H1 (cell line): ENCODE measurements around the gene TRAF3IP1. TPM values are rescaled to one million over a fixed set of nuclear protein-coding genes. Genes with fewer than 3 reads are reported as not detected.

Experiments used
- CREB1 ChIP-seq: IDR thresholded peaks from 2 replicates; pipeline ENCODE4 v1.6.1; 2012; ENCODE audit warnings: inconsistent platforms
- EP300 ChIP-seq, 2 experiments: IDR thresholded peaks; 1 replicate in 1 of 2; 2 replicates in 1 of 2; pipeline ENCODE4 v1.6.1; 2011 to 2012; ENCODE audit warnings: low read depth in 2 of 2, low read length in 2 of 2, mild to moderate bottlenecking in 2 of 2, borderline replicate concordance in 1 of 2, inconsistent platforms in 1 of 2, moderate library complexity in 1 of 2
- HDAC2 ChIP-seq, 2 experiments: fragments of 300-600 bp in 1 of 2; sonication (generic) in 1 of 2; IDR thresholded peaks; 2 replicates each; pipeline ENCODE4 v1.6.1; 2011 to 2012; ENCODE audit warnings: low read depth in 2 of 2, low read length in 2 of 2, mild to moderate bottlenecking in 2 of 2, moderate library complexity in 2 of 2, borderline replicate concordance in 1 of 2, inconsistent platforms in 1 of 2
- JUND ChIP-seq: IDR thresholded peaks from 2 replicates; pipeline ENCODE4 v1.6.1; 2011; ENCODE audit warnings: mild to moderate bottlenecking, improper control_type of control experiment, low read length
- MAX ChIP-seq: IDR thresholded peaks from 2 replicates; pipeline ENCODE4 v1.6.1; 2012; ENCODE audit warnings: inconsistent platforms
- SP2 ChIP-seq: IDR thresholded peaks from 2 replicates; pipeline ENCODE4 v1.6.1; 2012; ENCODE audit warnings: mild to moderate bottlenecking, low read length, inconsistent platforms
- TBP ChIP-seq: IDR thresholded peaks from 2 replicates; pipeline ENCODE4 v1.6.1; 2011; ENCODE audit warnings: low read depth, low read length, improper control_type of control experiment
- polyA plus RNA-seq, 7 experiments: library from polyadenylated mRNA; depleted of rRNA in 3 of 7; stranded (reverse) in 5 of 7; unstranded in 2 of 7; fragments of >200 nt in 5 of 7; fragments of 200-250 nt in 2 of 7; gene quantifications; 1 replicate in 5 of 7; 2 replicates in 1 of 7; 4 replicates in 1 of 7; pipeline versions ENCODE4 v1.2.1 to v1.2.3, GENCODE V29; 2011 to 2013; ENCODE audit warnings: missing spikeins in 2 of 7, mixed read lengths in 2 of 7
- total RNA-seq: library from RNA; stranded (reverse); fragmentation: NEBNext Ultra II Directional; extraction: Animal tissue kit (Norgen Biotek cat#: 25700); gene quantifications from 2 replicates; pipeline ENCODE4 v1.2.1, GENCODE V29; 2021
- TF ChIP-seq, protein P1 (sequence below): fragments of 300-600 bp; sonication (generic); IDR thresholded peaks from 2 replicates; pipeline ENCODE4 v1.7.1; 2012; ENCODE audit warnings: low read length, moderate library complexity, mild to moderate bottlenecking, inconsistent platforms; ENCODE audit not compliant: insufficient replicate concordance

The TRAF3IP1 gene
- total and polyA plus RNA-seq, 2 of the 8 experiments (the other 6 are each of a cell fraction or from before 2014, with no cell fraction given) = 2.3 to 17.5 TPM

DNA sequence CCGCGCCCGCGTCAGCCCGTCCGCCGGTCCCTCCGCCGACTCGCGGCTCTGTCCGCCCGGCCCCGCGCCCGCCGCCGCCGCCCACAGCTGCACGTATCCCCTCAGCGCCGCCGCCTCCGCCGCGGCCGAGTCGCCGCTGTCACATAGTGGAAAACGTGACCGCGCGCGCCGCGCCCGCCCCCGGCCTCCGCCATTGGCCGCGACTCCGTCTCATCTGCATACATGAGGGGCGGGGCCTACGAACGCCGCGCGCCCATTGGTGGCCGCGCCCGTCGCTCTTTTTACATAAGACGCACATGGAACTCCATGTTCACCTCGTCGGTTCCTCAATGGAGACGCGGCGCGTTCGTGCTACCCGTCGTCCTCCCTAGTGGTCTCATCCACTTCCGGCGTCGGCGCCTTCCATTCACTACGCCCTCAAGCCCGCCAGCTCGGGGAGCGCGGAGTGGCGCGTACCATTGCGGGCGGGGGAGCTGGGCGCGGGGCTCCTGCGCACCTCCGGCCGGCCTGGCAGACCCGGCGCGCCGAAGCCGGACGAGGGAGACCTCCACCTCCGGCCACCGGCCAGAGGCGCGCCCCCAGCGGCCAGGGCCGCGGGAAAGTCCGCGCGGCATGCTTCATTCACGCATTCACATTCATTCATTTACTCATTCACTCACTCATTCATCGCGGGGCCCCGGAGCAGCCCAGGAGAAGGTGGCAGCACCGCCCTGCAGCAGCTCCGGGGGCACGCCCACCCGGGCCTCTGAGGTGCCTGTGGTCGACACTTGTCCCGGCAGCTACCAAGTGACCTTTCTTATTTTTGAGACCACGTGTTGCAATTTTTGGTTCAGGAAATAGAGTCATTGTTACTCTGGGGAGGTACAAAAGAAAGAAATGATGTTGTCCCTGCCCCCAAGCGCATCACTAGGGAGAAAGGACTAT, 31.4 kb upstream of the TRAF3IP1 start (continued):
- TF ChIP-seq, protein P1, sequence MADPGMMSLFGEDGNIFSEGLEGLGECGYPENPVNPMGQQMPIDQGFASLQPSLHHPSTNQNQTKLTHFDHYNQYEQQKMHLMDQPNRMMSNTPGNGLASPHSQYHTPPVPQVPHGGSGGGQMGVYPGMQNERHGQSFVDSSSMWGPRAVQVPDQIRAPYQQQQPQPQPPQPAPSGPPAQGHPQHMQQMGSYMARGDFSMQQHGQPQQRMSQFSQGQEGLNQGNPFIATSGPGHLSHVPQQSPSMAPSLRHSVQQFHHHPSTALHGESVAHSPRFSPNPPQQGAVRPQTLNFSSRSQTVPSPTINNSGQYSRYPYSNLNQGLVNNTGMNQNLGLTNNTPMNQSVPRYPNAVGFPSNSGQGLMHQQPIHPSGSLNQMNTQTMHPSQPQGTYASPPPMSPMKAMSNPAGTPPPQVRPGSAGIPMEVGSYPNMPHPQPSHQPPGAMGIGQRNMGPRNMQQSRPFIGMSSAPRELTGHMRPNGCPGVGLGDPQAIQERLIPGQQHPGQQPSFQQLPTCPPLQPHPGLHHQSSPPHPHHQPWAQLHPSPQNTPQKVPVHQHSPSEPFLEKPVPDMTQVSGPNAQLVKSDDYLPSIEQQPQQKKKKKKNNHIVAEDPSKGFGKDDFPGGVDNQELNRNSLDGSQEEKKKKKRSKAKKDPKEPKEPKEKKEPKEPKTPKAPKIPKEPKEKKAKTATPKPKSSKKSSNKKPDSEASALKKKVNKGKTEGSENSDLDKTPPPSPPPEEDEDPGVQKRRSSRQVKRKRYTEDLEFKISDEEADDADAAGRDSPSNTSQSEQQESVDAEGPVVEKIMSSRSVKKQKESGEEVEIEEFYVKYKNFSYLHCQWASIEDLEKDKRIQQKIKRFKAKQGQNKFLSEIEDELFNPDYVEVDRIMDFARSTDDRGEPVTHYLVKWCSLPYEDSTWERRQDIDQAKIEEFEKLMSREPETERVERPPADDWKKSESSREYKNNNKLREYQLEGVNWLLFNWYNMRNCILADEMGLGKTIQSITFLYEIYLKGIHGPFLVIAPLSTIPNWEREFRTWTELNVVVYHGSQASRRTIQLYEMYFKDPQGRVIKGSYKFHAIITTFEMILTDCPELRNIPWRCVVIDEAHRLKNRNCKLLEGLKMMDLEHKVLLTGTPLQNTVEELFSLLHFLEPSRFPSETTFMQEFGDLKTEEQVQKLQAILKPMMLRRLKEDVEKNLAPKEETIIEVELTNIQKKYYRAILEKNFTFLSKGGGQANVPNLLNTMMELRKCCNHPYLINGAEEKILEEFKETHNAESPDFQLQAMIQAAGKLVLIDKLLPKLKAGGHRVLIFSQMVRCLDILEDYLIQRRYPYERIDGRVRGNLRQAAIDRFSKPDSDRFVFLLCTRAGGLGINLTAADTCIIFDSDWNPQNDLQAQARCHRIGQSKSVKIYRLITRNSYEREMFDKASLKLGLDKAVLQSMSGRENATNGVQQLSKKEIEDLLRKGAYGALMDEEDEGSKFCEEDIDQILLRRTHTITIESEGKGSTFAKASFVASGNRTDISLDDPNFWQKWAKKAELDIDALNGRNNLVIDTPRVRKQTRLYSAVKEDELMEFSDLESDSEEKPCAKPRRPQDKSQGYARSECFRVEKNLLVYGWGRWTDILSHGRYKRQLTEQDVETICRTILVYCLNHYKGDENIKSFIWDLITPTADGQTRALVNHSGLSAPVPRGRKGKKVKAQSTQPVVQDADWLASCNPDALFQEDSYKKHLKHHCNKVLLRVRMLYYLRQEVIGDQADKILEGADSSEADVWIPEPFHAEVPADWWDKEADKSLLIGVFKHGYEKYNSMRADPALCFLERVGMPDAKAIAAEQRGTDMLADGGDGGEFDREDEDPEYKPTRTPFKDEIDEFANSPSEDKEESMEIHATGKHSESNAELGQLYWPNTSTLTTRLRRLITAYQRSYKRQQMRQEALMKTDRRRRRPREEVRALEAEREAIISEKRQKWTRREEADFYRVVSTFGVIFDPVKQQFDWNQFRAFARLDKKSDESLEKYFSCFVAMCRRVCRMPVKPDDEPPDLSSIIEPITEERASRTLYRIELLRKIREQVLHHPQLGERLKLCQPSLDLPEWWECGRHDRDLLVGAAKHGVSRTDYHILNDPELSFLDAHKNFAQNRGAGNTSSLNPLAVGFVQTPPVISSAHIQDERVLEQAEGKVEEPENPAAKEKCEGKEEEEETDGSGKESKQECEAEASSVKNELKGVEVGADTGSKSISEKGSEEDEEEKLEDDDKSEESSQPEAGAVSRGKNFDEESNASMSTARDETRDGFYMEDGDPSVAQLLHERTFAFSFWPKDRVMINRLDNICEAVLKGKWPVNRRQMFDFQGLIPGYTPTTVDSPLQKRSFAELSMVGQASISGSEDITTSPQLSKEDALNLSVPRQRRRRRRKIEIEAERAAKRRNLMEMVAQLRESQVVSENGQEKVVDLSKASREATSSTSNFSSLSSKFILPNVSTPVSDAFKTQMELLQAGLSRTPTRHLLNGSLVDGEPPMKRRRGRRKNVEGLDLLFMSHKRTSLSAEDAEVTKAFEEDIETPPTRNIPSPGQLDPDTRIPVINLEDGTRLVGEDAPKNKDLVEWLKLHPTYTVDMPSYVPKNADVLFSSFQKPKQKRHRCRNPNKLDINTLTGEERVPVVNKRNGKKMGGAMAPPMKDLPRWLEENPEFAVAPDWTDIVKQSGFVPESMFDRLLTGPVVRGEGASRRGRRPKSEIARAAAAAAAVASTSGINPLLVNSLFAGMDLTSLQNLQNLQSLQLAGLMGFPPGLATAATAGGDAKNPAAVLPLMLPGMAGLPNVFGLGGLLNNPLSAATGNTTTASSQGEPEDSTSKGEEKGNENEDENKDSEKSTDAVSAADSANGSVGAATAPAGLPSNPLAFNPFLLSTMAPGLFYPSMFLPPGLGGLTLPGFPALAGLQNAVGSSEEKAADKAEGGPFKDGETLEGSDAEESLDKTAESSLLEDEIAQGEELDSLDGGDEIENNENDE = no peak
- TF ChIP-seq JUND (peak; percentile 90), EP300 (IDR thresholded peaks at IDR 0.05; ENCODE audit: borderline replicate concordance in 1 of 2, low read depth in 2 of 2, low read length in 2 of 2) (peak in 1 of 2 experiments; percentile 97; a peak in 2 of 3 replicates), SP2 (peak; percentile 65), CREB1 (peak; percentile 86), MAX (peak; percentile 99), TBP (peak; percentile 36; the same call in 1 of the 2 replicates), HDAC2 (IDR thresholded peaks at IDR 0.05; ENCODE audit: borderline replicate concordance in 1 of 2, low read depth in 2 of 2, low read length in 2 of 2) (0 out of 4 replicates have a peak, but pooled peaks of 1 of the 2 experiments have one; percentile 72)
